Measurements from ENCODE around the gene AKR1D1.

DNA sequence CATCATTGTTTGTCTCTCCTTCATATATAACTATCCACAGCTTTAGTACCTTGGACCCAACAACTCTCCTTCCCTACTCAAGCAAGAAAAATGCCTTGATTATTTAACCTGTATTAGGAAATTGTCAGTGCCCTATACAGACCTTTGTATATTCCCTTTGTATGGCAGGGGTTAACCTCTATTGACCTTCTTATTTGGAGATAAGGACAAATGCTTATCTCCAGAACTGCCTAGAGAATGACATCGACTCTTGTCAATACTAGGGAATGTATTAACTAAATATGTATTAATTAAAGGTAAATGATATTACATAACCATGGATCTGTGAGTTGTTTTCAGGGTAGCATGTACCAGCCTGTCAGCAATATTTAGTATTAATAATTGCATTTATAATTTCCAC, 10.4 kb upstream of the AKR1D1 start:
- TF ChIP-seq CTCF (IDR thresholded peaks at IDR 0.05) = no peak
- TF ChIP-seq POLR2A (IDR thresholded peaks at IDR 0.05) = no peak
- no peak for TF ChIP-seq POLR2AphosphoS5 (IDR thresholded peaks at IDR 0.05)
